Parietal lobe (tissue), 2 donors: ENCODE measurements around the gene VEZF1. TPM values are rescaled to one million over a fixed set of nuclear protein-coding genes. Genes with fewer than 3 reads are reported as not detected.

Experiments
- small RNA-seq: library from RNA; depleted of rRNA; stranded (forward); fragments of <200 nt; gene quantifications from one replicate; pipeline ENCODE3, GENCODE V24; 2014; ENCODE audit warnings: low replicate concordance
- total RNA-seq: library from RNA; depleted of rRNA; stranded (reverse); fragments of >200 nt; gene quantifications from one replicate; pipeline ENCODE4 v1.2.3, GENCODE V29; 2014

VEZF1 gene, protein sequence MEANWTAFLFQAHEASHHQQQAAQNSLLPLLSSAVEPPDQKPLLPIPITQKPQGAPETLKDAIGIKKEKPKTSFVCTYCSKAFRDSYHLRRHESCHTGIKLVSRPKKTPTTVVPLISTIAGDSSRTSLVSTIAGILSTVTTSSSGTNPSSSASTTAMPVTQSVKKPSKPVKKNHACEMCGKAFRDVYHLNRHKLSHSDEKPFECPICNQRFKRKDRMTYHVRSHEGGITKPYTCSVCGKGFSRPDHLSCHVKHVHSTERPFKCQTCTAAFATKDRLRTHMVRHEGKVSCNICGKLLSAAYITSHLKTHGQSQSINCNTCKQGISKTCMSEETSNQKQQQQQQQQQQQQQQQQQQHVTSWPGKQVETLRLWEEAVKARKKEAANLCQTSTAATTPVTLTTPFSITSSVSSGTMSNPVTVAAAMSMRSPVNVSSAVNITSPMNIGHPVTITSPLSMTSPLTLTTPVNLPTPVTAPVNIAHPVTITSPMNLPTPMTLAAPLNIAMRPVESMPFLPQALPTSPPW
- total RNA-seq, result 93.3 TPM

GRCh38 chr17:57987581-57988300, at the start of gene VEZF1:
TSS of gene VEZF1 (minus strand) at chr17:57988254. CDS start at chr17:57988111, 143 bp downstream.

DNA sequence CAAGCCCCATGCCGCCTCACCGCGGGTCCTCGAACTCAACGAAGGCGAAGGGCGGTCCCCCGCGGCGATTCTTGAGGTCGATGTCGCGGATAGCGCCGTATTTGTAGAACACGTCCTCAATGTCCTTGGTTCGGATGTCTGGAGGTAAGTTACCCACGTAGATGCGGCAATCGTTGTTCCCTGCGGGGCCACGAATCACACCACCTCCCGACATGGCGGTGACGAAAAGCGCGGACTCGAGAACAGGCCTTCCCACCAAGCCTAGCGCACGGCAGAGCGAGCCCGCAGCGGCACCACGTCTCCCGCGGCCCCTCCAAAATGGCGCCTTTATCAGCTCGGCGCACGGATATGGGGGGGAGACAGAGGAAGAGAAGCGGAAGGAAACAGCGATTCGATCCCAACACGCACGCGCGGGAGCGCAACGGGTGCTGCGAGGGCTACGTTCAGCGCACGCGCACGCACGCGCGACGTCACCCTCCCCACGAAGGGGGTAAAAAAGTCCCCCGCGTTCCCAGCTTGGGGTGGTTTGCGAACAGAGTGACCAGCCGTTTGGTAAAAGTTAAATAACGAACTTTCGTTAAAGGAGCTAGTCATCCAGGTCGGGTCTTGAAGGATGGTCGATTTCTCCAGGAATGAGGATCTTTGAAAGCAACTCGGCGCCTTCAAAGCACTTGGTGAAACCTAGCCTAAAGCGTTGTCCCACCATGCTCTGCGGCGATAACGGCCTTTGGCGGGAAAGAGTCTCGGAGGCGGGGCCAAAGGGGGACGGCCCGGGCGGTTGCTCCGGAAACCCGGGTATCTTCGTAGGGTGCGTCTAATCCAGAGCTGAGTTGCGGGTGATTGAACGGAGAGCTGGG, 19.1 kb upstream of the VEZF1 start, which contains the start of gene SRSF1:
Gene SRSF1, minus strand, starts transcription at position 323 of the 857 bp plus-strand sequence. Its CDS starts 109 bp downstream, at position 214.

GRCh38 chr17:57955183-57955931, 32.7 kb downstream of the VEZF1 start, which contains the start of gene CUEDC1:
TSS of gene CUEDC1 (minus strand) at chr17:57955412. CDS start at chr17:57885564, 69,848 bp downstream.

Small RNAs within 50 kb of the gene (small RNA-seq; reads per million reads assigned to genes)
- gene AC015813.4, result not detected

Other genes with a start within 250 kb of the VEZF1 start
- not detected for gene CCDC182, start 243.0 kb downstream of the VEZF1 start, total RNA-seq
- 23.5 TPM for gene MRPS23, start 138.2 kb downstream of the VEZF1 start, total RNA-seq
- gene CUEDC1, start 32.8 kb downstream of the VEZF1 start, total RNA-seq, result 14.1 TPM
- 350 TPM for gene SRSF1, start 19.0 kb upstream of the VEZF1 start, total RNA-seq
- 42.9 TPM for gene DYNLL2, start 95.2 kb upstream of the VEZF1 start, total RNA-seq
- gene OR4D1, start 160.1 kb upstream of the VEZF1 start, total RNA-seq, result not detected
- gene OR4D2, start 178.7 kb upstream of the VEZF1 start, total RNA-seq, result not detected
- gene EPX, start 204.5 kb upstream of the VEZF1 start, total RNA-seq, result not detected
- 24.4 TPM for gene MKS1, start 231.0 kb upstream of the VEZF1 start, total RNA-seq